H9 (cell line): ENCODE results near the gene KCNMA1. TPM values are rescaled to one million over a fixed set of nuclear protein-coding genes. Genes with fewer than 3 reads are reported as not detected.

Experiments
- DNase-seq: peaks from one replicate; pipeline ENCODE4 v3.0.0-alpha.2; 2017
- H2AFZ ChIP-seq: one replicate; pipeline ENCODE4 v1.6.1; 2013; ENCODE audit warnings: mild to moderate bottlenecking, low read length, control low read depth, moderate library complexity
- H2AK5ac ChIP-seq: 2 replicates; pipeline ENCODE4 v1.6.1; 2013; ENCODE audit warnings: low read length, control low read depth, mixed read lengths; ENCODE audit not compliant: insufficient read length
- H2BK120ac ChIP-seq: one replicate; pipeline ENCODE4 v1.6.1; 2013; ENCODE audit warnings: low read depth, mild to moderate bottlenecking, low read length, control low read depth, inconsistent platforms; ENCODE audit not compliant: poor library complexity, severe bottlenecking
- H2BK12ac ChIP-seq: 2 replicates; pipeline ENCODE4 v1.6.1; 2013; ENCODE audit warnings: low read length, control low read depth, mixed read lengths, low read depth; ENCODE audit not compliant: insufficient read length
- H2BK15ac ChIP-seq: 2 replicates; pipeline ENCODE4 v1.6.1; 2013; ENCODE audit warnings: low read depth, low read length, control low read depth
- H2BK20ac ChIP-seq: one replicate; pipeline ENCODE4 v1.6.1; 2013; ENCODE audit warnings: low read depth, mild to moderate bottlenecking, low read length, control low read depth, inconsistent platforms; ENCODE audit not compliant: poor library complexity, severe bottlenecking
- H2BK5ac ChIP-seq: 2 replicates; pipeline ENCODE4 v1.6.1; 2013; ENCODE audit warnings: low read length, control low read depth, mixed read lengths; ENCODE audit not compliant: insufficient read length
- H3K14ac ChIP-seq: 2 replicates; pipeline ENCODE4 v1.6.1; 2013; ENCODE audit warnings: low read length, control low read depth; ENCODE audit not compliant: insufficient read depth
- H3K18ac ChIP-seq: 2 replicates; pipeline ENCODE4 v1.6.1; 2013; ENCODE audit warnings: low read depth, mild to moderate bottlenecking, mixed read lengths, low read length, control low read depth; ENCODE audit not compliant: insufficient read length
- H3K23ac ChIP-seq: 2 replicates; pipeline ENCODE4 v1.6.1; 2013; ENCODE audit warnings: low read length, control low read depth, mixed read lengths, low read depth; ENCODE audit not compliant: insufficient read length
- H3K23me2 ChIP-seq: 2 replicates; pipeline ENCODE4 v1.6.1; 2013; ENCODE audit warnings: low read depth, mild to moderate bottlenecking, mixed read lengths, low read length, control low read depth; ENCODE audit not compliant: insufficient read length, poor library complexity, severe bottlenecking
- H3K27ac ChIP-seq: 2 replicates; pipeline ENCODE4 v1.5.1; 2013; ENCODE audit warnings: low read length, control low read depth, mixed read lengths, low read depth; ENCODE audit not compliant: insufficient read length
- H3K27me3 ChIP-seq: 2 replicates; pipeline ENCODE4 v1.6.1; 2013; ENCODE audit warnings: low read length, control low read depth, inconsistent platforms; ENCODE audit not compliant: insufficient read depth
- H3K4ac ChIP-seq: 2 replicates; pipeline ENCODE4 v1.6.1; 2013; ENCODE audit warnings: low read depth, mild to moderate bottlenecking, control low read depth, inconsistent platforms, low read length, moderate library complexity
- H3K4me1 ChIP-seq: 2 replicates; pipeline ENCODE4 v1.6.1; 2013; ENCODE audit warnings: low read length, control low read depth, inconsistent platforms; ENCODE audit not compliant: insufficient read depth
- H3K4me2 ChIP-seq: 2 replicates; pipeline ENCODE4 v1.6.1; 2013; ENCODE audit warnings: low read length, control low read depth, mixed read lengths; ENCODE audit not compliant: insufficient read length, insufficient read depth
- H3K56ac ChIP-seq: 2 replicates; pipeline ENCODE4 v1.6.1; 2013; ENCODE audit warnings: low read depth, mild to moderate bottlenecking, mixed read lengths, low read length, control low read depth; ENCODE audit not compliant: insufficient read length
- H3K79me1 ChIP-seq: 2 replicates; pipeline ENCODE4 v1.6.1; 2013; ENCODE audit warnings: low read depth, mild to moderate bottlenecking, moderate library complexity, low read length, control low read depth, inconsistent platforms; ENCODE audit not compliant: insufficient read depth, poor library complexity, severe bottlenecking
- H3K79me2 ChIP-seq: 2 replicates; pipeline ENCODE4 v1.6.1; 2013; ENCODE audit warnings: low read length, control low read depth, inconsistent platforms; ENCODE audit not compliant: insufficient read depth
- H3K9ac ChIP-seq: 2 replicates; pipeline ENCODE4 v1.6.1; 2013; ENCODE audit warnings: low read length, control low read depth, mixed read lengths; ENCODE audit not compliant: insufficient read length; ENCODE audit errors: extremely low read depth
- H3K9me3 ChIP-seq: one replicate; pipeline ENCODE4 v1.6.1; 2013; ENCODE audit warnings: low read depth, low read length, inconsistent platforms; ENCODE audit not compliant: control insufficient read depth
- H3T11ph ChIP-seq: one replicate; pipeline ENCODE4 v1.6.1; 2013; ENCODE audit warnings: mild to moderate bottlenecking, low read length, control low read depth, inconsistent platforms
- H4K20me1 ChIP-seq: one replicate; pipeline ENCODE4 v1.6.1; 2013; ENCODE audit not compliant: control insufficient read depth, insufficient read length, insufficient read depth
- H4K5ac ChIP-seq: 2 replicates; pipeline ENCODE4 v1.6.1; 2013; ENCODE audit warnings: low read depth, mild to moderate bottlenecking, mixed read lengths, low read length, control low read depth; ENCODE audit not compliant: insufficient read length
- H4K8ac ChIP-seq: replicated peaks from 2 replicates; pipeline ENCODE4 v1.6.1; 2013; ENCODE audit warnings: low read length, control low read depth, mixed read lengths, low read depth; ENCODE audit not compliant: insufficient read length
- H4K91ac ChIP-seq: 2 replicates; pipeline ENCODE4 v1.6.1; 2013; ENCODE audit warnings: low read depth, mild to moderate bottlenecking, moderate library complexity, mixed read lengths, low read length, control low read depth; ENCODE audit not compliant: insufficient read length
- H3K27ac Mint-ChIP-seq, 3 experiments: 2 replicates in 2 of 3; 3 replicates in 1 of 3; pipeline ENCODE4 v1.8.0; 2020 to 2021; ENCODE audit warnings: mixed read lengths in 3 of 3, mild to moderate bottlenecking in 1 of 3, moderate library complexity in 1 of 3
- H3K27me3 Mint-ChIP-seq: 2 replicates; pipeline ENCODE4 v1.8.0; 2021; ENCODE audit warnings: low read depth, mild to moderate bottlenecking, moderate library complexity, mixed read lengths
- H3K36me3 Mint-ChIP-seq, 3 experiments: 2 replicates in 2 of 3; 3 replicates in 1 of 3; pipeline ENCODE4 v1.8.0; 2020 to 2021; ENCODE audit warnings: low read depth in 3 of 3, mixed read lengths in 3 of 3; ENCODE audit not compliant: insufficient read depth in 1 of 3
- H3K4me1 Mint-ChIP-seq, 2 experiments: 2 replicates each; pipeline ENCODE4 v1.8.0; 2020; ENCODE audit warnings: mixed read lengths in 2 of 2
- H3K4me3 Mint-ChIP-seq, 2 experiments: 2 replicates in 1 of 2; 3 replicates in 1 of 2; pipeline ENCODE4 v1.8.0; 2020 to 2021; ENCODE audit warnings: mild to moderate bottlenecking in 2 of 2, mixed read lengths in 2 of 2, moderate library complexity in 1 of 2
- H3K9me3 Mint-ChIP-seq, 2 experiments: 2 replicates in 1 of 2; 3 replicates in 1 of 2; pipeline ENCODE4 v1.8.0; 2020; ENCODE audit warnings: mild to moderate bottlenecking in 2 of 2, mixed read lengths in 2 of 2, moderate library complexity in 1 of 2
- CTCF ChIP-seq: fragments of 200-600 bp; sonication (generic); conservative IDR thresholded peaks from 3 replicates; pipeline ENCODE4 v1.8.0; 2021; ENCODE audit warnings: antibody characterized with exemption, mild to moderate bottlenecking
- WGBS: extraction: QIAGEN DNeasy Blood & Tissue Kit; methylation state at CpG from one replicate; pipeline ENCODE4 v1.1.7; 2013; ENCODE audit warnings: missing lambda C conversion rate, low lambda C conversion rate, mixed read lengths; ENCODE audit not compliant: insufficient read length; ENCODE audit errors: extremely low coverage; 5-methylcytosine and 5-hydroxymethylcytosine counted together
- total RNA-seq: library from RNA; stranded (reverse); gene quantifications from 2 replicates; pipeline ENCODE4 v1.2.1, GENCODE V29; 2021

Gene KCNMA1
- total RNA-seq, 1 experiment from 2014 or later = 2.0 TPM

- Mint-ChIP-seq H3K27ac (no peak overlapping the region), H3K4me1 (peaks cover 4% of the 10 kb centered on the region in 2 experiments), H3K9me3 (no peaks in the 10 kb centered on the region), H3K4me3 (no peak overlapping the region), H3K36me3 (no peaks in the 10 kb centered on the region), H3K27me3 (no peaks in the 10 kb centered on the region)
- H2AFZ ChIP-seq = no peak overlapping the region
- no peaks in the 10 kb centered on the region for H3K27me3 ChIP-seq
- no peak overlapping the region for H4K5ac ChIP-seq
- H3K14ac ChIP-seq = no peak overlapping the region
- no peak overlapping the region for H3K4me2 ChIP-seq
- H3K79me1 ChIP-seq = no peaks in the 10 kb centered on the region
- DNase-seq = no peak
- no peak overlapping the region for H3K23ac ChIP-seq
- no peaks in the 10 kb centered on the region for H3K4me1 ChIP-seq
- H3K56ac ChIP-seq = no peak overlapping the region
- no peaks in the 10 kb centered on the region for H3K23me2 ChIP-seq
- no peak overlapping the region for H2BK12ac ChIP-seq
- H3K9ac ChIP-seq = no peak overlapping the region
- no peak overlapping the region for H2BK15ac ChIP-seq
- TF ChIP-seq CTCF = no peak
- H2AK5ac ChIP-seq = no peak overlapping the region
- no peak overlapping the region for H4K91ac ChIP-seq
- H3K9me3 ChIP-seq = no peaks in the 10 kb centered on the region
- no peak overlapping the region for H3K18ac ChIP-seq
- no peak overlapping the region for H3K27ac ChIP-seq
- no peak overlapping the region for H2BK120ac ChIP-seq
- no peak overlapping the region for H4K8ac ChIP-seq
- H3K4ac ChIP-seq = no peak overlapping the region
- no peaks in the 10 kb centered on the region for H4K20me1 ChIP-seq
- H3T11ph ChIP-seq = no peak overlapping the region
- no CpG with 5 or more reads among the region's 4 CpGs for WGBS
- H2BK5ac ChIP-seq = no peak overlapping the region
- H2BK20ac ChIP-seq = no peak overlapping the region
- H3K79me2 ChIP-seq = no peaks in the 10 kb centered on the region
Measured at GRCh38 chr10:77226452-77226851, 411.2 kb downstream of the KCNMA1 start.
